CD4-positive, alpha-beta T cell treated with Interleukin-17A for 4 hours (primary cell): Measurements from ENCODE around the gene TRIM42.

ENCODE experiments used
- DNase-seq: peaks from one replicate; pipeline ENCODE4 v3.0.0-alpha.2; 2020; ENCODE audit warnings: mixed read lengths

Gene TRIM42

DNA sequence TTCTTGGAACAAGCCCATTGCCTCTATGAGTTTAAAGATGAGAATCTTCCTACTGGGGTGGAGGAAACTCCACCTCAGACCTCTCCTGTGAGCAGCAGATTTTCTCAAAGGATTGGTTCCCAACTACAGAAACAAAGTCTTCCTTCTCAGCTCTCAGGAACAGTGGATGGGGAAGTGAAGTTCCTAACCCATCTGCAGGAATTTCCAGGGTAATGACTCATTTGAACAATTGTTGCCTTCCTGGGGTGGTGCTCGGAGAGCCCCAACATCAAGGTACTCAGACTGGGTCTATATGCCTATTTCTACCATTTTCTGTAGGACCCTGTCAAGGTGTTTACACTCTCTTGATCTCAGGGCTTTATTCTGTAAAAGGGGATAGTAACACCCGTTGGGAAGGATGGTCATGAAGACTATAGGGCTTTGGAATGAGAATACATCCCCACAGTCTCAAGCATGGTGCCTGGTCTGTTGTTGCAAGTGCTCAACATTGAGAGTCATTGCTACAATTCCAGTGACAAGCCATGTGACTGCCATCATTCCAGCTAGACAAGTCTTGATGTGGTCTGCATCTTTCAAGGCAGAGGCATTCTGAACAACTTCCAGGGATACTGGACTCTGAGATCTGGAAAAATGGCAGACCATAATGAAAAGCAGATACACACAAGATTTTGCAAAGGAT is 33.0 kb downstream of the TRIM42 start:
- no peak for DNase-seq

DNA sequence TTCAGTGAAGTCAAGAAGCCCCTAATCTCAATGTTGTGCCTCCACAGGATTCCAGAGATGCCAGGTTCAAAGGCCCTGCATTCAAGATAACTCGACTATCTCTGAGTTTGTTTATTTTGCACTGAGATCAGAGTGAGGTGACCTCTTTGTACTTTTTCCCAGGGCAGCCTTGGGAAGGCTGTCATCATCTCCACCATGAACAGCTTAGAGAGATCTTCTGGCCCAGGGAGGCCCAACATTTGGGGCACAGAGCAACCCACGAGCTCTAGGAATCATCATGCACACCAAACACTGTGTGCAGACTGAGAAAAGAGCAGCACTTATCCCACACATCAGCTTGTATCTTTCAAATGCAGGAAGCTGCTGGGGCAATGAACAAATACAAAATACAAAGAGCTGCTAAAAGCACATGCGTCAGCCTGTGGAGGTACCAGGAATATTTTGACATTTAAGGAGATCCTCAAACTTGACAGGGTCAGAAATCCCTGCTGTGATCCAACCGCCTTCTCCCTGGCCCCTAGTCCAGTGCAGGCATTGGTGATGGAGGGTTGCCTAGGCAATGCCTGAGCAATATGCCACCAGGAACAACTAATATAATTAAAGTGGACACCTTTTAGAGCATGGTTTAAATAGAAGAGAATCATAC is 33.6 kb downstream of the TRIM42 start:
- no peak for DNase-seq

- DNase-seq = no peak
These were observed 34.4 kb downstream of the TRIM42 start for GRCh38 chr3:140712301-140712700.

DNA sequence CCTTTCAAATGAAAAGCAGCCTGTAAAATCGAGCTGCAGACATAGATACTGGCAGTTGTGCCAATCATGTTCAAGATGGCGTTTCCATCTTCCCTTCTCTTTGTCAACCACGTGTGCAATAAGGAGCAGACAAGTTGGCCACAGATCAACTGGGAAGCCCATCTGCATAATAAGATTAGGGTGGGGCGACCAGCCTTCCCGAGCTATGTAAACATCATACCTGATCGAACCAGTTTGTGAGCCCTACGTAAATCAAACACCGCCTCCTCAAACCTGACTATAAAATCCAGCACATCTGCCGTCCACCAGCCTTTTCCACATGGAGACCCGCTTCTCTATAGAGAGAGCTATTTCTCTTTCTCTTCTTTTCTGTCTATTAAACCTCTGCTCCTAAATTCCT is 37.2 kb downstream of the TRIM42 start:
- DNase-seq = no peak

- no peak for DNase-seq
These were observed 40.1 kb downstream of the TRIM42 start for GRCh38 chr3:140717921-140718320.

- DNase-seq = no peak
These were observed 42.2 kb downstream of the TRIM42 start for GRCh38 chr3:140719841-140720614.

DNA sequence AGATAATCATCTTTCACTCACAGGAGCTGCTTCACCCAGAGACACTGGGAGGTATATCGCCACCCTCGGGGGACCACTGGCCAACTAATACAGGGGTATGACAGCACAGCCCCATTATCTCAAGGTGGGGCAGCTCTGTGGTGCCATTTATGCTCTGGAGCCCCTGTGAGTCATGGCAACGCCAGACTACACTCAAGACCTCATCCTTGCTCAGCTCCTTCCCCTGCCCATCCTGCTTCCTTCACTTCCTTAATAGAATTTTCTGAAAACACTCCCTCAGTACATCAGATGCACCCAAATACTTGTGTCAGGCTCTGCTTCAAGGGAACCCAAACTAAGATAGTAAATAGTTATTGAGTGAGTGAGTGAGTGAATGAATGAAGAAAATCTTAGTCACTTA is 45.7 kb downstream of the TRIM42 start:
- DNase-seq = no peak

DNA sequence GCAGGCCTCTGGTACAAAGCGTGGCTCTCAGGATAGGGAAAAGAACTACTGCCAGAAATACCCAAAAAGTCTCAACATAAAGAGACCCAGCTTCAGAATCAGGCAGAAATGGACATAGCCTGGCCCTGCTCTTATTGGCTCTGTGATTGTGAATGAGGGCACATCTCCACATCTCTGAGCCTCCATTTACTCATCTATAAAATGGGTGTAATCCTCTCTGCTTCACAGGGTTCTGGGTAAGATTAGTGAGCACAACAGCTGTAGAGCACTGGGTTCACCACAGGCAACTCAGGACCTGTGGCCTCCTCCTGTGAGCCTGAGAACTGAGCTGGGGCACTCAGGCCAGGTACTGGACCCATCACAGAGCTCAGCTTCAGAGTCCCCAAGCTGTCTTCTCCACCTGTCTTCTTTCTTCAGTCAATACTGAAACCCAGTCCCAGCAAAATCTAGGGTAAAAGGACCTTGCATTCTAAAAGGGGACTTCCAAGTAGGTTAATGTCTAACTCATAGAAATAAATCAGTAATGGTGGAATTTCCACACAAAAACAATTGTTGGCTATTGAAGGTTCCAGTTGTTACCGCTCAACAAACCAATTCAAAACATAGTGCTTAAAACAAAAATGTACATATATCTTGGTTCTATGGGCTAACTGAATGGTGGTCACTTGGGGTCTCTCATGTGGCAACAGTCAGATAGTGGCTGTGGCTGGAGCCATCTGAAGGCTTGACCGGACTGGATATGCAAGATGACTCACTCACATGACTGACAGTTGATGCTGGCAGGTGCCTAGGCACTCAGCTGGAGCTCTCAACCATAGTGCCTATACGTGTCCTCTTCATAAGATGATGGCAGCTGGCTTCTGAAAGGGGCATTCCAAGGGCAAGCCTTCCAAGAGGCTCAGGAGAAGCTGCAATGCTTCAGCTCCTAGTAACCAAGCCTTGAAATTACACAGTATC is 47.3 kb downstream of the TRIM42 start:
- no peak for DNase-seq

- no peak for DNase-seq
These were observed 48.2 kb downstream of the TRIM42 start for GRCh38 chr3:140726066-140726465.

DNA sequence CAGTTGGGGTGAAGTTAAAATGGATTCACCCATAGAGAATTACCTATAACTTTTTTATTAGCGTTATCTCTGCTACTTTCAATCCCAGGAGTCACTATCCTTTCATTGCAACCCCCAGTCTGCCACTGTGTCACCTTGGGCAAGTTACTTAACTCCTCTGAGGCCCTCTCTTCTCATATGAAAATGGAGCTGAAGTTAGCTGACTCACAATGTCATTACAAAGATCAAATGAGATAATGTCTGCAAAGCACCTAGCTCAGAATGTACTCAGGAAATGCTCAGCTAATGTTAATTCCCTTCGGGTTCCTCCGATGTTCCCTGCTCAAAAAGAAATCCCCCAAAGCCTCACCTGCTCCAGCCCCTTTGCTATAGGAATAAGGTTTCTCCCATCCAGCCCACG is 50.0 kb downstream of the TRIM42 start:
- no peak for DNase-seq

DNA sequence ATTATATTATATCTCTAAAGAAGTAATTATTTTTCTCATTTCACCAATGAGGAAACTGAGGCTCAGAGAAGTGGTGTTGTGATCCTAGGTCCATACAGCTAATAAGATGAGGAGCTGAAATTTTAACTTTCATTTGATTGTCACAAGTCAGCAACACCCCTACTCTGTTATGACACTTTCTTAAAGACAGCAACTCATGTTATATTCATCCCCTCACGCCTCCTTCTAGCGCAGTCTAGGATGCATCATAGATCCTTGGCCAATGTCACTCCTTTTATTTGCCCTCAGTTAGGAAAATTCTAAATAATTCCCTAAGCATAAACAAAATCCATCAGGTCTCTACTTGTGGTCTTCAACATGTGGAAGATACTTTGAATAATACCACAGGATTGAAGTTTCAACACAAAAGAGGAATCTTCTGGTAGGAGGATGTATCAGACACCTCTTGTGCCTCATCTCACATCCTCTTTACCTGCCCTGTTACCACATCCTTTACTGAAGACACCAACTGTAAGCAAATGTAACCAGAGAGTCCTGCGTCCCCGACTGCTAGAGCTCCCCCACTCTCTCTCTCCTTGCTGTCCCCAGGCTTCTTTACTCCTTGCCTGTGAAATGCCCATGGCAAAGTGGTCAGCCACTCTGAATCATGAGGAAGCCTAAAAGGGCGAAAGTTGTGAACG is 53.7 kb downstream of the TRIM42 start:
- no peak for DNase-seq

DNA sequence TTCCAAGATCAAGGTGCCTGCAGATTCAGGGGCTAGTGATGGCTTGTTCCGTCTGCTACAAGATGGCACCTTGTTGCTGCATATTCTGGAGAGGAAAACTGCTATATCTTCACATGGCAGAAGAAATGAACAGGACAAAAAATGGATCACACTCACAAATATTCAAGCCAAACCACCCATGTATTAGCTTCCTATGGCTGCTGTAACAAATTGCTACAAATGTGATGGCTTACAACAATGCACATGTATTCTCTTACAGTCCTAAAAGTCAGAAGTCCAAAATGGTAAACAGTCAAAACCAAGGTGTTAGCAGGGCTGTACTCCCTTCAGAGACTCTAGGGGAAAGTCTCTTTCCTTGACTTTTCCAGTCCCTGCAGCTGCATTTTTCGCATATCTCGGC is 55.8 kb downstream of the TRIM42 start:
- DNase-seq = no peak

DNA sequence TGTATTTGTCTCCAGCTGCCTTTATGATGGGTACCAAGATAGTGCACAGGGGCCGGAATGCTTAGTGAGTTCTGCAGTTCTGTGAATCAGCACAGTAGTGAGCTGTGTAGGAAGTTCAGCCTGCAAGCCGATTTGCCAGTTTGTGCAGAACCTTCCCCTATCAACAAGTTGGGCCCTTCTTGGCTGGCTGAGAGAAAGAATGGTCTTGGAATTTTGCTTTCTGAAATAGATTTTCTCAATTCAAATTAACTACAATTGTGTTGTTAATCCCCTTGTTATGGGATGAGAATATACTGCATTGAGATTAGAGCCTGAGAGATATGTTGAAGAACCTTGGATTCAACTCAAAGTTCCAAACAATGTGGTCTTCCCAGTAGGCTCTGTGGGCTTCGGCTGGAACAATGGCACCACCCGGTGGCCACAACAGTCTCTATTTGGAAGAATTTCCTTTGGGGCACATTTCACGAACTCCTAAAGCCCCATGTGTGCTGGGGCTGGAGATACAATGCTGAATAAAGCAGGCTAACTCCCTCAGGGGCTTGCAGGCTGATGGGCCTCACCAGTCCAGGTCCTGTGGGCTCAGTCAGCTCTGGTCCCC is 59.1 kb downstream of the TRIM42 start:
- DNase-seq = no peak

GRCh38 chr3:140742116-140742515 is 64.3 kb downstream of the TRIM42 start:
- DNase-seq = no peak

DNA sequence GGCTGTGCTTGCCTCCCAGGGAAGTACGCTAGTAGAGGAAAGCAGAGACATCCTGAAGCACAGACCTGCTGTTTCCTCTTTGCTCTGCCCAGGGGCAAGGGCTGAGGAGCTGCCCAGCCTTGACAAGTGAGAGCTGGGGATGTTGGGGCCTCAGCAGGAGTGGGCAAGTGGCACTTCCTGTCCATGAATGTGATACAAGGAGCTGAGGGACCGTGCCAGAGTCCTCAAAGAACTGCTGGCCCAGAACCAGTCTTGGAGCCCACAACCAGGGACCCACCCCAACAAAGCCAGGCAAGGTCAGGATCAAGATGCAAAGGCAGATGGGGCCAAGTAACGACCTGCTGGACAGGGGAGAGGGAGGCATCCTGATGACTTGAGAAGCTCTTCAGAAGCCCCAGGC is 70.3 kb downstream of the TRIM42 start:
- no peak for DNase-seq

DNA sequence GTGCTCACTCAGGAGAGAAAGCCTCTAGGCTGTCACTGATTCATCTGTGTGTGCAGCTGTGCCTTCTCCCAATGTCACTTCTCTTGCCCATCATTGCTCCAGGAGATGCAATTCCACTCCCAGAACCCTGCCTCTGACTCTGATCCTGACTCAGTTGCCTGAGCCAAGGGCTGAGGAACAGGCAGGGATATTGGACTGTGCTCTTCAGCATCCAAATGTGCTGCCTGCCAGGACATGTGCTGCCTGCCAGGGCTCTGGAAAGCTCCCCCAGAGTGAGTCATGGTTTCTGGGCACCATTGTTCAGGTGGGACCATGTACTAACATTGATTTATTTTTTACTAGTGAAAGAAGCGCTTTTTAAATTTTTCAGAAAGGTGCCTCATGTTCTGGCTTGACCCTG is 71.0 kb downstream of the TRIM42 start:
- no peak for DNase-seq
